CD14-positive monocyte (primary cell): Measurements from ENCODE around the gene SHE. TPM values are rescaled to one million over a fixed set of nuclear protein-coding genes. Genes with fewer than 3 reads are reported as not detected.

Source experiments
- DNase-seq, 3 donors: peaks; one replicate each; pipeline ENCODE4 v3.0.0-alpha.2; 2011 to 2022
- H2AFZ ChIP-seq: 2 replicates; pipeline ENCODE4 v1.6.0; 2012; ENCODE audit warnings: mild to moderate bottlenecking, low read depth, low read length, inconsistent platforms; ENCODE audit not compliant: insufficient read depth, poor library complexity, severe bottlenecking
- H3K27ac ChIP-seq, 2 donors: 1 replicate in 1 of 2; 2 replicates in 1 of 2; pipeline ENCODE4 v1.5.1; 2012 to 2013; ENCODE audit warnings: low read length in 2 of 2, control low read depth in 1 of 2, inconsistent platforms in 1 of 2, low read depth in 1 of 2, mild to moderate bottlenecking in 1 of 2
- H3K27me3 ChIP-seq, 2 donors: one replicate each; pipeline versions ENCODE4 v1.6.0 to v1.6.1; 2011 to 2013; ENCODE audit warnings: low read length in 2 of 2; ENCODE audit not compliant: control insufficient read depth in 2 of 2, insufficient read depth in 2 of 2
- H3K36me3 ChIP-seq, 2 donors: replicated peaks in 1 of 2; 1 replicate in 1 of 2; 2 replicates in 1 of 2; pipeline versions ENCODE4 v1.5.1 to v1.6.1; 2012 to 2013; ENCODE audit warnings: low read length in 2 of 2, control low read depth in 1 of 2, inconsistent platforms in 1 of 2, mild to moderate bottlenecking in 1 of 2; ENCODE audit not compliant: insufficient read depth in 2 of 2, control insufficient read depth in 1 of 2
- H3K4me1 ChIP-seq, 2 donors: 1 replicate in 1 of 2; 2 replicates in 1 of 2; pipeline versions ENCODE4 v1.5.1 to v1.6.1; 2012 to 2013; ENCODE audit warnings: low read length in 2 of 2, control low read depth in 1 of 2, inconsistent platforms in 1 of 2, mild to moderate bottlenecking in 1 of 2, moderate library complexity in 1 of 2; ENCODE audit not compliant: insufficient read depth in 2 of 2, control insufficient read depth in 1 of 2
- H3K4me2 ChIP-seq: replicated peaks from 2 replicates; pipeline ENCODE3; 2012; ENCODE audit warnings: low read length, moderate library complexity, mild to moderate bottlenecking; ENCODE audit not compliant: poor library complexity, severe bottlenecking; ENCODE audit errors: extremely low read depth
- H3K4me3 ChIP-seq, 3 experiments: fragments of 200-600 bp in 1 of 3; sonication (generic) in 1 of 3; replicated peaks in 1 of 3; 1 replicate in 2 of 3; 2 replicates in 1 of 3; pipeline ENCODE4 v1.5.1; 2011 to 2013; ENCODE audit warnings: low read length in 3 of 3, mild to moderate bottlenecking in 3 of 3, control low read depth in 2 of 3, low read depth in 2 of 3, inconsistent platforms in 1 of 3, moderate library complexity in 1 of 3
- H3K79me2 ChIP-seq: 2 replicates; pipeline ENCODE4 v1.6.0; 2012; ENCODE audit warnings: mild to moderate bottlenecking, control low read depth, inconsistent platforms, low read length, moderate library complexity; ENCODE audit not compliant: insufficient read depth
- H3K9ac ChIP-seq: 2 replicates; pipeline ENCODE4 v1.6.0; 2017; ENCODE audit warnings: low read length, mild to moderate bottlenecking; ENCODE audit not compliant: insufficient read depth, poor library complexity, severe bottlenecking
- H3K9me3 ChIP-seq, 2 donors: replicated peaks in 1 of 2; 1 replicate in 1 of 2; 2 replicates in 1 of 2; pipeline versions ENCODE4 v1.5.1 to v1.6.1; 2012 to 2013; ENCODE audit warnings: low read length in 2 of 2, control low read depth in 1 of 2; ENCODE audit not compliant: control insufficient read depth in 1 of 2, insufficient read depth in 1 of 2
- H4K20me1 ChIP-seq: 2 replicates; pipeline ENCODE4 v1.6.0; 2012; ENCODE audit warnings: mild to moderate bottlenecking, low read length, control low read depth, moderate library complexity; ENCODE audit not compliant: insufficient read depth
- H3K27ac Mint-ChIP-seq, 7 donors: one replicate each; pipeline ENCODE4 v1.8.0; 2020; ENCODE audit warnings: mild to moderate bottlenecking in 7 of 7, mixed read lengths in 7 of 7, moderate library complexity in 6 of 7, inconsistent platforms in 2 of 7
- H3K27me3 Mint-ChIP-seq, 3 donors: one replicate each; pipeline ENCODE4 v1.8.0; 2021 to 2022; ENCODE audit warnings: low read depth in 3 of 3, mild to moderate bottlenecking in 3 of 3, mixed read lengths in 3 of 3, moderate library complexity in 3 of 3, inconsistent platforms in 1 of 3
- H3K36me3 Mint-ChIP-seq, 2 donors: one replicate each; pipeline ENCODE4 v1.8.0; 2020; ENCODE audit warnings: mixed read lengths in 2 of 2, inconsistent platforms in 1 of 2, mild to moderate bottlenecking in 1 of 2
- H3K4me1 Mint-ChIP-seq: one replicate; pipeline ENCODE4 v1.8.0; 2020; ENCODE audit warnings: mild to moderate bottlenecking, mixed read lengths
- H3K4me3 Mint-ChIP-seq, 2 donors: one replicate each; pipeline ENCODE4 v1.8.0; 2020; ENCODE audit warnings: mild to moderate bottlenecking in 2 of 2, mixed read lengths in 2 of 2, moderate library complexity in 1 of 2
- H3K9me3 Mint-ChIP-seq, 7 donors: one replicate each; pipeline ENCODE4 v1.8.0; 2020 to 2022; ENCODE audit warnings: mixed read lengths in 7 of 7, mild to moderate bottlenecking in 6 of 7, moderate library complexity in 6 of 7, inconsistent platforms in 2 of 7
- WGBS: methylation state at CpG from one replicate; pipeline ENCODE4 v1.1.5; 2013; ENCODE audit warnings: missing lambda C conversion rate; ENCODE audit not compliant: insufficient coverage; 5-methylcytosine and 5-hydroxymethylcytosine counted together
- intact Hi-C, 2 donors: fragments of 100-400 bp; cut with micrococcal nuclease; formaldehyde crosslinking; loops; one replicate each; pipeline versions ENCODE4 v1.15.0 to v1.15.1; 2023
- polyA plus RNA-seq, 3 donors: library from polyadenylated mRNA; depleted of rRNA in 1 of 3; unstranded in 2 of 3; stranded (reverse) in 1 of 3; fragments of 300-500 nt in 2 of 3; fragments of >200 nt in 1 of 3; fragmentation: Illumina TruSeq in 2 of 3; gene quantifications; 1 replicate in 2 of 3; 2 replicates in 1 of 3; pipeline ENCODE4 v1.2.3, GENCODE V29; 2012 to 2021
- TF ChIP-seq, protein P1 (sequence below): fragments of 200-600 bp; IDR thresholded peaks from one replicate; pipeline ENCODE4 v1.8.0; 2022; ENCODE audit warnings: antibody characterized with exemption, mild to moderate bottlenecking

Gene SHE
- polyA plus RNA-seq, 3 donors = not detected

DNA sequence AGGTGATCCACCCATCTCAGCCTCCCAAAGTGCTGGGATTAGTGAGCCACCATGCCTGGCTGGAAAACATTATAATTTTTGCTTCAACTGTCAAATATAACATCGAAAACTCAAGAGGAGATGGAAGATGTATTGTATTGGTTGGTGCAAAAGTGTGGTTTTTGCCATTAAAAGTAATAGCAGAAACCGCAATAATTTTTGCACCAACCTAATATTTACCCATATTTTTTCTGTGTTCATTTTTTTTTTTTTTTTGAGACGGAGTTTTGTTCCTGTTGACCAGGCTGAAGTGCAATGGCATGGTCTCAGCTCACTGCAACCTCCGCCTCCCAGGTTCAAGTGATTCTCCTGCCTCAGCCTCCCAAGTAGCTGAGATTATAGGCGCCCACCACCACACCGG lies 27.1 kb upstream of the SHE start:
- H2AFZ ChIP-seq = no peak overlapping the region
- H3K9me3 Mint-ChIP-seq = peaks cover 0 to 6% (median 4%) of the 10 kb centered on the region in 7 donors
- H3K36me3 ChIP-seq = no peaks in the 10 kb centered on the region
- H3K4me1 ChIP-seq = no peaks in the 10 kb centered on the region
- H3K4me2 ChIP-seq = no peak overlapping the region
- TF ChIP-seq, protein P1, sequence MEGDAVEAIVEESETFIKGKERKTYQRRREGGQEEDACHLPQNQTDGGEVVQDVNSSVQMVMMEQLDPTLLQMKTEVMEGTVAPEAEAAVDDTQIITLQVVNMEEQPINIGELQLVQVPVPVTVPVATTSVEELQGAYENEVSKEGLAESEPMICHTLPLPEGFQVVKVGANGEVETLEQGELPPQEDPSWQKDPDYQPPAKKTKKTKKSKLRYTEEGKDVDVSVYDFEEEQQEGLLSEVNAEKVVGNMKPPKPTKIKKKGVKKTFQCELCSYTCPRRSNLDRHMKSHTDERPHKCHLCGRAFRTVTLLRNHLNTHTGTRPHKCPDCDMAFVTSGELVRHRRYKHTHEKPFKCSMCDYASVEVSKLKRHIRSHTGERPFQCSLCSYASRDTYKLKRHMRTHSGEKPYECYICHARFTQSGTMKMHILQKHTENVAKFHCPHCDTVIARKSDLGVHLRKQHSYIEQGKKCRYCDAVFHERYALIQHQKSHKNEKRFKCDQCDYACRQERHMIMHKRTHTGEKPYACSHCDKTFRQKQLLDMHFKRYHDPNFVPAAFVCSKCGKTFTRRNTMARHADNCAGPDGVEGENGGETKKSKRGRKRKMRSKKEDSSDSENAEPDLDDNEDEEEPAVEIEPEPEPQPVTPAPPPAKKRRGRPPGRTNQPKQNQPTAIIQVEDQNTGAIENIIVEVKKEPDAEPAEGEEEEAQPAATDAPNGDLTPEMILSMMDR = no peak
- intact Hi-C loops = no loop called here
- H3K79me2 ChIP-seq = no peaks in the 10 kb centered on the region
- no peak overlapping the region for H3K4me3 Mint-ChIP-seq
- no peaks in the 10 kb centered on the region for H3K27me3 ChIP-seq
- no peak overlapping the region for H3K4me3 ChIP-seq
- no peaks in the 10 kb centered on the region for H3K9me3 ChIP-seq
- H3K27ac ChIP-seq = no peak overlapping the region
- no peaks in the 10 kb centered on the region for H3K36me3 Mint-ChIP-seq
- H3K27ac Mint-ChIP-seq = no peak overlapping the region
- DNase-seq = no peak
- no peak overlapping the region for H3K9ac ChIP-seq
- H4K20me1 ChIP-seq = no peaks in the 10 kb centered on the region
- H3K27me3 Mint-ChIP-seq = peaks cover 0 to 5% (median 3%) of the 10 kb centered on the region in 3 donors
- H3K4me1 Mint-ChIP-seq = no peaks in the 10 kb centered on the region
- no CpG with 5 or more reads among the region's 6 CpGs for WGBS

DNA sequence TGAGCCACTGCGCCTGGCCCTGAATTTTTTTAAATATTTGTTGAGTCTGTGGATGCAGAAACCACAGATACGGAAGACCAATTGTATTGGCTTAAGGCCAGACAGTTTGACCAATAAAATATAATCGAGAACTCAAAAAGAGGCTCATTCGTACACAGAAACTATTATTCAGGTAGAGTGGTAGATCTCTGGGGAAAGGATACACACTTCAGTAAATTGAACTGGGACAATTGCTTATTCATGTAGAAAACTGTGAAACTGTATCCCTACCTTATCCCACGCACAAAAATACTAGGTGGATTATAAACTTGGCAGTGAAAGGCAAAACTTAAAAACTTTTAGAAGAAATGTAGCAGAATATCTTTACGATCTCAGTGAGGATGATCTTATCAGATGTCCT lies 25.0 kb upstream of the SHE start:
- Mint-ChIP-seq H3K4me3 (no peak overlapping the region), H3K9me3 (peaks cover 0 to 6% (median 4%) of the 10 kb centered on the region in 7 donors), H3K4me1 (no peaks in the 10 kb centered on the region), H3K27ac (no peak overlapping the region), H3K27me3 (peaks cover 0 to 2% (median 1%) of the 10 kb centered on the region in 3 donors), H3K36me3 (no peaks in the 10 kb centered on the region)
- Histone ChIP-seq H3K79me2 (no peaks in the 10 kb centered on the region), H2AFZ (no peak overlapping the region), H3K36me3 (no peaks in the 10 kb centered on the region), H3K4me2 (no peak overlapping the region), H3K4me1 (no peaks in the 10 kb centered on the region), H3K4me3 (no peak overlapping the region), H3K27ac (no peak overlapping the region), H3K9ac (no peak overlapping the region), H3K27me3 (no peaks in the 10 kb centered on the region), H3K9me3 (no peaks in the 10 kb centered on the region), H4K20me1 (no peaks in the 10 kb centered on the region)
- no CpG with 5 or more reads among the region's 6 CpGs for WGBS
- TF ChIP-seq, protein P1 = no peak
- no peak for DNase-seq
- intact Hi-C loops = no loop called here
